HEK293T (cell line): ENCODE measurements around the gene UCHL1.

Source experiments
- BHLHE40 ChIP-seq: fragments of 450-650 bp; IDR thresholded peaks from 2 replicates; pipeline ENCODE4 v1.6.1; 2016; ENCODE audit warnings: mild to moderate bottlenecking, moderate library complexity, borderline replicate concordance
- CTBP1 ChIP-seq: fragments of 450-650 bp; IDR thresholded peaks from 2 replicates; pipeline ENCODE4 v1.6.1; 2016; ENCODE audit warnings: borderline replicate concordance
- ELF4 ChIP-seq: fragments of 450-650 bp; IDR thresholded peaks from 2 replicates; pipeline ENCODE4 v1.6.1; 2017; ENCODE audit warnings: antibody characterized with exemption
- FOXK2 ChIP-seq: fragments of 450-650 bp; IDR thresholded peaks from 2 replicates; pipeline ENCODE4 v1.6.1; 2016; ENCODE audit warnings: mild to moderate bottlenecking
- FOXM1 ChIP-seq: fragments of 450-650 bp; IDR thresholded peaks from 2 replicates; pipeline ENCODE4 v1.6.1; 2017; ENCODE audit warnings: mild to moderate bottlenecking, borderline replicate concordance
- L3MBTL2 ChIP-seq: fragments of 450-650 bp; conservative IDR thresholded peaks from 2 replicates; pipeline ENCODE4 v1.6.1; 2016; ENCODE audit warnings: mild to moderate bottlenecking
- PKNOX1 ChIP-seq: fragments of 450-650 bp; IDR thresholded peaks from 2 replicates; pipeline ENCODE4 v1.6.1; 2016
- SP1 ChIP-seq: fragments of 450-650 bp; IDR thresholded peaks from 2 replicates; pipeline ENCODE4 v1.6.1; 2017
- SUZ12 ChIP-seq: fragments of 450-650 bp; IDR thresholded peaks from 2 replicates; pipeline ENCODE4 v1.6.1; 2016; ENCODE audit warnings: mild to moderate bottlenecking
- TARDBP ChIP-seq: fragments of 450-650 bp; IDR thresholded peaks from 2 replicates; pipeline ENCODE4 v1.6.1; 2016

- TF ChIP-seq FOXK2: no peak
- no peak for TF ChIP-seq TARDBP
- TF ChIP-seq BHLHE40: no peak
- TF ChIP-seq FOXM1: no peak
- no peak for TF ChIP-seq SP1
- TF ChIP-seq CTBP1: no peak
- TF ChIP-seq SUZ12: no peak
- no peak for TF ChIP-seq L3MBTL2
- no peak for TF ChIP-seq ELF4
- peak; percentile 97 for TF ChIP-seq PKNOX1
These were observed 47.5 kb upstream of the UCHL1 start for GRCh38 chr4:41209187-41209586.
